SIG-M5 (cell line): ENCODE data around the gene HOXB13.

Experiments
- DNase-seq: peaks from one replicate; lab custom pipeline; 2025; lab: John Stamatoyannopoulos, UW

The HOXB13 gene

GRCh38 chr17:48704361-48705248 lies 23.9 kb downstream of the HOXB13 start:
- DNase-seq, result no peak

GRCh38 chr17:48701864-48702532 lies 26.6 kb downstream of the HOXB13 start:
- no peak for DNase-seq

- no peak for DNase-seq
These were observed 35.4 kb downstream of the HOXB13 start for GRCh38 chr17:48693178-48693577.

- no peak for DNase-seq
These were observed 36.5 kb downstream of the HOXB13 start for GRCh38 chr17:48692049-48692448.

- no peak for DNase-seq
These were observed 37.9 kb downstream of the HOXB13 start for GRCh38 chr17:48690655-48691054.

GRCh38 chr17:48681609-48682008 lies 46.9 kb downstream of the HOXB13 start:
- no peak for DNase-seq

GRCh38 chr17:48679385-48680096 lies 49.0 kb downstream of the HOXB13 start:
- no peak for DNase-seq

- DNase-seq, result no peak
These were observed 50.2 kb downstream of the HOXB13 start for GRCh38 chr17:48678141-48678971.

GRCh38 chr17:48676963-48677558 lies 51.5 kb downstream of the HOXB13 start:
- DNase-seq, result no peak
